Stimulated activated CD8-positive, alpha-beta memory T cell treated with anti-CD3 and anti-CD28 coated beads, Interleukin-7, amount 100 ng/mL, for 24 hours (primary cell): ENCODE data around the gene EIF4ENIF1.
"Not testable (repeated sequence)": the region's sequence is repeated elsewhere in the genome, so short reads cannot be mapped to it uniquely, and the experiment has no call there.

ENCODE experiments used
- DNase-seq: peaks from one replicate; pipeline ENCODE4 v3.0.0-alpha.2; 2020; ENCODE audit warnings: low read depth

The EIF4ENIF1 gene

GRCh38 chr22:31491218-31491962, 1.7 kb upstream of the EIF4ENIF1 start:
- no peak for DNase-seq

- DNase-seq, result peak; percentile 20
Measured at GRCh38 chr22:31490496-31490925, 869 bp upstream of the EIF4ENIF1 start.

GRCh38 chr22:31488988-31489617, 539 bp downstream of the EIF4ENIF1 start:
- no peak for DNase-seq

GRCh38 chr22:31488346-31488883, 1.2 kb downstream of the EIF4ENIF1 start:
- no peak for DNase-seq

- DNase-seq, result no peak
Measured at GRCh38 chr22:31486951-31487350, 2.7 kb downstream of the EIF4ENIF1 start.

GRCh38 chr22:31486369-31486768, 3.3 kb downstream of the EIF4ENIF1 start:
- not testable (repeated sequence) for DNase-seq

GRCh38 chr22:31482470-31482869, 7.2 kb downstream of the EIF4ENIF1 start:
- not testable (repeated sequence) for DNase-seq

GRCh38 chr22:31481129-31481528, 8.5 kb downstream of the EIF4ENIF1 start:
- no peak for DNase-seq

GRCh38 chr22:31477329-31477728, 12.3 kb downstream of the EIF4ENIF1 start:
- DNase-seq, result no peak

- DNase-seq, result no peak
Measured at GRCh38 chr22:31475800-31476199, 13.8 kb downstream of the EIF4ENIF1 start.

GRCh38 chr22:31474743-31475142, 14.9 kb downstream of the EIF4ENIF1 start:
- DNase-seq, result no peak

GRCh38 chr22:31465307-31465706, 24.3 kb downstream of the EIF4ENIF1 start:
- DNase-seq, result no peak

GRCh38 chr22:31461699-31462098, 27.9 kb downstream of the EIF4ENIF1 start:
- DNase-seq, result no peak

- no peak for DNase-seq
Measured at GRCh38 chr22:31451709-31452571, 37.7 kb downstream of the EIF4ENIF1 start.

- no peak for DNase-seq
Measured at GRCh38 chr22:31449506-31449905, 40.1 kb downstream of the EIF4ENIF1 start.

GRCh38 chr22:31448382-31448781, 41.3 kb downstream of the EIF4ENIF1 start:
- DNase-seq, result no peak

GRCh38 chr22:31447337-31447736, 42.3 kb downstream of the EIF4ENIF1 start:
- no peak for DNase-seq

GRCh38 chr22:31446767-31447166, 42.9 kb downstream of the EIF4ENIF1 start:
- DNase-seq, result no peak

GRCh38 chr22:31446208-31446607, 43.4 kb downstream of the EIF4ENIF1 start:
- DNase-seq, result no peak

- no peak for DNase-seq
Measured at GRCh38 chr22:31445642-31446041, 44.0 kb downstream of the EIF4ENIF1 start.

- no peak for DNase-seq
Measured at GRCh38 chr22:31443516-31443915, 46.1 kb downstream of the EIF4ENIF1 start.

GRCh38 chr22:31442768-31443489, 46.7 kb downstream of the EIF4ENIF1 start:
- DNase-seq, result no peak
